K562 (cell line): ENCODE data around the gene GON4L.

Source experiments
- CREB1 ChIP-seq, 2 experiments: sonication (generic) in 1 of 2; formaldehyde crosslinking in 1 of 2; IDR thresholded peaks; 2 replicates each; pipeline versions ENCODE4 v1.6.1 to v1.8.0; 2012 to 2022; ENCODE audit warnings: inconsistent platforms in 1 of 2, mild to moderate bottlenecking in 1 of 2, missing genetic modification reagents in 1 of 2, moderate library complexity in 1 of 2
- GABPA ChIP-seq: fragments of 200-800 bp; sonication (Bioruptor generic); conservative IDR thresholded peaks from 2 replicates; pipeline ENCODE4 v1.6.1; 2016; ENCODE audit warnings: low read depth, missing genetic modification characterization, missing compliant biosample characterization
- SNAPC5 ChIP-seq: fragments of 250-450 bp; sonication (Bioruptor Pico); IDR thresholded peaks from 2 replicates; pipeline ENCODE4 v1.8.0; 2021; ENCODE audit warnings: moderate library complexity, mild to moderate bottlenecking, inconsistent platforms
- TAF1 ChIP-seq: IDR thresholded peaks from 2 replicates; pipeline ENCODE4 v1.6.1; 2011; ENCODE audit warnings: mild to moderate bottlenecking, low read length, moderate library complexity; ENCODE audit not compliant: insufficient read depth, control insufficient read depth, severe bottlenecking; ENCODE audit errors: extremely low read depth
- ZNF121 ChIP-seq: sonication (generic); formaldehyde crosslinking; conservative IDR thresholded peaks from 2 replicates; pipeline ENCODE4 v1.8.0; 2022; ENCODE audit warnings: missing genetic modification reagents
- ZNF174 ChIP-seq: fragments of 250-450 bp; sonication (Bioruptor Pico); IDR thresholded peaks from 2 replicates; pipeline ENCODE4 v1.4.0; 2020; ENCODE audit warnings: mild to moderate bottlenecking
- ZNF561 ChIP-seq: fragments of 450-650 bp; formaldehyde crosslinking; conservative IDR thresholded peaks from 2 replicates; pipeline ENCODE4 v1.4.0; 2020; ENCODE audit warnings: mild to moderate bottlenecking, moderate library complexity
- ZNF644 ChIP-seq: fragments of 200-800 bp; sonication (Bioruptor generic); IDR thresholded peaks from 2 replicates; pipeline ENCODE4 v1.6.1; 2016; ENCODE audit warnings: low read depth, missing genetic modification characterization, missing compliant biosample characterization
- TF ChIP-seq, protein P1 (sequence below): sonication (generic); formaldehyde crosslinking; IDR thresholded peaks from 2 replicates; pipeline ENCODE4 v1.8.0; 2022; ENCODE audit warnings: mild to moderate bottlenecking, missing genetic modification reagents
- TF ChIP-seq, protein P2 (sequence below), 3 experiments: IDR thresholded peaks in 2 of 3; conservative IDR thresholded peaks in 1 of 3; 2 replicates each; pipeline ENCODE4 v1.5.1; 2011 to 2012; ENCODE audit warnings: low read length in 3 of 3, mild to moderate bottlenecking in 3 of 3, control low read depth in 2 of 3, improper control_type of control experiment in 1 of 3, inconsistent platforms in 1 of 3, low read depth in 1 of 3, mixed read lengths in 1 of 3, moderate library complexity in 1 of 3; ENCODE audit not compliant: insufficient read depth in 2 of 3

GRCh38 chr1:155898888-155899287 lies 41.9 kb upstream of the GON4L start:
- TF ChIP-seq ZNF561 (no peak), GABPA (no peak), TAF1 (no peak), CREB1 (IDR thresholded peaks at IDR 0.05) (no peak), CREB1 (CRISPR knock-in tag; IDR thresholded peaks at IDR 0.05) (no peak), ZNF174 (no peak), ZNF644 (tag) (no peak), ZNF121 (CRISPR knock-in tag) (no peak), SNAPC5 (CRISPR knock-in tag) (no peak)
- TF ChIP-seq, protein P1, sequence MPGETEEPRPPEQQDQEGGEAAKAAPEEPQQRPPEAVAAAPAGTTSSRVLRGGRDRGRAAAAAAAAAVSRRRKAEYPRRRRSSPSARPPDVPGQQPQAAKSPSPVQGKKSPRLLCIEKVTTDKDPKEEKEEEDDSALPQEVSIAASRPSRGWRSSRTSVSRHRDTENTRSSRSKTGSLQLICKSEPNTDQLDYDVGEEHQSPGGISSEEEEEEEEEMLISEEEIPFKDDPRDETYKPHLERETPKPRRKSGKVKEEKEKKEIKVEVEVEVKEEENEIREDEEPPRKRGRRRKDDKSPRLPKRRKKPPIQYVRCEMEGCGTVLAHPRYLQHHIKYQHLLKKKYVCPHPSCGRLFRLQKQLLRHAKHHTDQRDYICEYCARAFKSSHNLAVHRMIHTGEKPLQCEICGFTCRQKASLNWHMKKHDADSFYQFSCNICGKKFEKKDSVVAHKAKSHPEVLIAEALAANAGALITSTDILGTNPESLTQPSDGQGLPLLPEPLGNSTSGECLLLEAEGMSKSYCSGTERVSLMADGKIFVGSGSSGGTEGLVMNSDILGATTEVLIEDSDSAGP = no peak
- TF ChIP-seq, protein P2, sequence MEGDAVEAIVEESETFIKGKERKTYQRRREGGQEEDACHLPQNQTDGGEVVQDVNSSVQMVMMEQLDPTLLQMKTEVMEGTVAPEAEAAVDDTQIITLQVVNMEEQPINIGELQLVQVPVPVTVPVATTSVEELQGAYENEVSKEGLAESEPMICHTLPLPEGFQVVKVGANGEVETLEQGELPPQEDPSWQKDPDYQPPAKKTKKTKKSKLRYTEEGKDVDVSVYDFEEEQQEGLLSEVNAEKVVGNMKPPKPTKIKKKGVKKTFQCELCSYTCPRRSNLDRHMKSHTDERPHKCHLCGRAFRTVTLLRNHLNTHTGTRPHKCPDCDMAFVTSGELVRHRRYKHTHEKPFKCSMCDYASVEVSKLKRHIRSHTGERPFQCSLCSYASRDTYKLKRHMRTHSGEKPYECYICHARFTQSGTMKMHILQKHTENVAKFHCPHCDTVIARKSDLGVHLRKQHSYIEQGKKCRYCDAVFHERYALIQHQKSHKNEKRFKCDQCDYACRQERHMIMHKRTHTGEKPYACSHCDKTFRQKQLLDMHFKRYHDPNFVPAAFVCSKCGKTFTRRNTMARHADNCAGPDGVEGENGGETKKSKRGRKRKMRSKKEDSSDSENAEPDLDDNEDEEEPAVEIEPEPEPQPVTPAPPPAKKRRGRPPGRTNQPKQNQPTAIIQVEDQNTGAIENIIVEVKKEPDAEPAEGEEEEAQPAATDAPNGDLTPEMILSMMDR (IDR thresholded peaks at IDR 0.05 in 2 of 3, conservative IDR thresholded peaks at IDR 0.05 in 1 of 3; ENCODE audit: insufficient read depth in 2 of 3, low read depth in 1 of 3, low read length in 3 of 3) = no peak
